ENCODE measurements around the gene ZNF365. TPM values are rescaled to one million over a fixed set of nuclear protein-coding genes. Genes with fewer than 3 reads are reported as not detected.

Gene ZNF365
- total RNA-seq, 1 experiment from 2014 or later: 1.8 TPM

GRCh38 chr10:62384057-62384446 lies 9.9 kb downstream of the ZNF365 start (continued):
- peak; percentile 66; the same call in 1 of the 2 replicates for TF ChIP-seq SP1 (IDR thresholded peaks at IDR 0.05; ENCODE audit: low read depth)
- no peak for TF ChIP-seq SIN3A (IDR thresholded peaks at IDR 0.05; ENCODE audit: low read depth)
- TF ChIP-seq EZH2 (IDR thresholded peaks at IDR 0.05): no peak
- TF ChIP-seq REST (IDR thresholded peaks at IDR 0.05; ENCODE audit: low read depth): no peak
- TF ChIP-seq CBX3 (IDR thresholded peaks at IDR 0.05; ENCODE audit: low read depth): peak; percentile 65; the same call in 1 of the 2 replicates
- no peak; the same call in 1 of the 2 replicates for TF ChIP-seq SRF (IDR thresholded peaks at IDR 0.05; ENCODE audit: low read depth)
- no peak for TF ChIP-seq ZFX (IDR thresholded peaks at IDR 0.05)
- TF ChIP-seq ZBTB33 (IDR thresholded peaks at IDR 0.05; ENCODE audit: extremely low read depth, insufficient replicate concordance, low read length): no peak
- TF ChIP-seq JUND (IDR thresholded peaks at IDR 0.05): peak; percentile 64

GRCh38 chr10:62384447-62385081 lies 10.4 kb downstream of the ZNF365 start:
- ATAC-seq: peak; percentile 8
- Histone ChIP-seq H3K4me2 (ENCODE audit: low read length) (peak overlapping the region; percentile 76), H3K79me2 (ENCODE audit: insufficient read depth, low read length) (no peaks in the 10 kb centered on the region), H3K4me3 (replicated peaks in 1 of 2; ENCODE audit: low read depth in 1 of 2, low read length in 2 of 2) (peak overlapping the region in 1 of 2 experiments; percentile 48; a peak in 3 of 4 replicates), H4K20me1 (ENCODE audit: insufficient read depth) (no peaks in the 10 kb centered on the region), H3K9ac (ENCODE audit: low read length) (peak overlapping the region; percentile 43), H3K4me1 (ENCODE audit: control insufficient read depth in 1 of 2, insufficient read depth in 2 of 2, low read length in 2 of 2) (peaks cover 4 to 91% of the 10 kb centered on the region in 2 experiments; a peak in 3 of 4 replicates), H3K9me2 (ENCODE audit: insufficient read depth) (no peaks in the 10 kb centered on the region), H2AFZ (ENCODE audit: low read depth, low read length, poor library complexity, severe bottlenecking) (peak overlapping the region; percentile 65), H3K27ac (ENCODE audit: low read depth, low read length) (no peak overlapping the region), H3K27me3 (ENCODE audit: insufficient read depth, low read length) (no peaks in the 10 kb centered on the region), H3K9me3 (ENCODE audit: control insufficient read depth in 1 of 2, insufficient read depth in 1 of 2, low read depth in 1 of 2, low read length in 2 of 2) (no peaks in the 10 kb centered on the region), H3K36me3 (ENCODE audit: control insufficient read depth in 1 of 2, insufficient read depth in 2 of 2, low read length in 2 of 2) (no peaks in the 10 kb centered on the region)
- CTCF ChIA-PET: no interaction called here
- peak; percentile 36 for DNase-seq (ENCODE audit: low read depth, low spot score)
- POLR2A ChIA-PET: no interaction called here
- intact Hi-C loops (cut with micrococcal nuclease): no loop called here
- BruUV-seq (replicated peaks): no TSS peak
- RAD21 ChIA-PET (ENCODE audit: low non-redundant PET in 1 of 2, low total read pairs in 2 of 2, uncharacterized antibody in 2 of 2, unreplicated experiment in 2 of 2): no interaction called here
- TF ChIP-seq ATF3 (IDR thresholded peaks at IDR 0.05) (no peak), SRF (IDR thresholded peaks at IDR 0.05; ENCODE audit: low read depth) (no peak; the same call in 1 of the 2 replicates), CBX3 (IDR thresholded peaks at IDR 0.05; ENCODE audit: low read depth) (no peak), REST (IDR thresholded peaks at IDR 0.05; ENCODE audit: low read depth) (no peak), ZNF274 (IDR thresholded peaks at IDR 0.05; ENCODE audit: low read depth, low read length) (no peak), CTCF (IDR thresholded peaks at IDR 0.05 in 2 of 3, conservative IDR thresholded peaks at IDR 0.05 in 1 of 3; ENCODE audit: borderline replicate concordance in 1 of 3, insufficient read depth in 1 of 3, low read depth in 2 of 3, low read length in 2 of 3) (no peak)

Data from HCT116 (cell line).